KOPT-K1 (cell line): Measurements from ENCODE around the gene HMGN4.
"Not testable (repeated sequence)": the region's sequence is repeated elsewhere in the genome, so short reads cannot be mapped to it uniquely, and the experiment has no call there.

Experiments
- H3K27ac ChIP-seq: fragments of 200-600 bp; sonication (generic); 2 replicates; pipeline ENCODE4 v1.5.1; 2016; ENCODE audit warnings: antibody characterized with exemption, mild to moderate bottlenecking, low read depth, low read length; ENCODE audit not compliant: poor library complexity, severe bottlenecking
- H3K36me3 ChIP-seq: fragments of 200-600 bp; sonication (generic); 2 replicates; pipeline ENCODE4 v1.5.1; 2017; ENCODE audit warnings: antibody characterized with exemption, mild to moderate bottlenecking, low read length, moderate library complexity; ENCODE audit not compliant: insufficient read depth
- H3K9me3 ChIP-seq: fragments of 200-600 bp; sonication (generic); 2 replicates; pipeline ENCODE4 v1.5.1; 2017; ENCODE audit warnings: antibody characterized with exemption, low read length, mild to moderate bottlenecking; ENCODE audit not compliant: insufficient read depth, poor library complexity, severe bottlenecking

The HMGN4 gene

GRCh38 chr6:26537846-26538571 lies at the start of gene HMGN4:
TSS of gene HMGN4 (plus strand) at chr6:26538366. CDS start at chr6:26545207, 6,841 bp downstream.
- Histone ChIP-seq H3K36me3 (peaks cover 26% of the 10 kb centered on the region), H3K27ac (peak within 1 kb of the TSS; percentile 82), H3K9me3 (no peaks in the 10 kb centered on the region)

- Histone ChIP-seq H3K36me3 (no peaks in the 10 kb centered on the region), H3K9me3 (peaks cover 10% of the 10 kb centered on the region), H3K27ac (no peak overlapping the region)
Measured at GRCh38 chr6:26489996-26490964, 47.9 kb upstream of the HMGN4 start.

- Histone ChIP-seq H3K27ac (no peak overlapping the region), H3K36me3 (no peaks in the 10 kb centered on the region), H3K9me3 (peaks cover 10% of the 10 kb centered on the region)
Measured at GRCh38 chr6:26491604-26492003, 46.6 kb upstream of the HMGN4 start.

- Histone ChIP-seq H3K9me3 (no peaks in the 10 kb centered on the region), H3K36me3 (no peaks in the 10 kb centered on the region), H3K27ac (no peak overlapping the region)
Measured at GRCh38 chr6:26493258-26493657, 44.9 kb upstream of the HMGN4 start.

- Histone ChIP-seq H3K27ac (no peak overlapping the region), H3K9me3 (no peaks in the 10 kb centered on the region), H3K36me3 (no peaks in the 10 kb centered on the region)
Measured at GRCh38 chr6:26494117-26494516, 44.0 kb upstream of the HMGN4 start.

- no peaks in the 10 kb centered on the region for H3K36me3 ChIP-seq
- H3K27ac ChIP-seq = no peak overlapping the region
- no peaks in the 10 kb centered on the region for H3K9me3 ChIP-seq
Measured at GRCh38 chr6:26495281-26495680, 42.9 kb upstream of the HMGN4 start.

- no peaks in the 10 kb centered on the region for H3K36me3 ChIP-seq
- no peaks in the 10 kb centered on the region for H3K9me3 ChIP-seq
- no peak overlapping the region for H3K27ac ChIP-seq
Measured at GRCh38 chr6:26497610-26498009, 40.6 kb upstream of the HMGN4 start.

GRCh38 chr6:26500102-26500501 lies 38.1 kb upstream of the HMGN4 start, which contains the start of gene BTN1A1:
TSS of gene BTN1A1 (plus strand) at chr6:26500303. CDS start at chr6:26501287, 984 bp downstream.
- no peaks in the 10 kb centered on the region for H3K36me3 ChIP-seq
- H3K27ac ChIP-seq = no peak within 1 kb of the TSS

GRCh38 chr6:26501482-26501986 lies 36.6 kb upstream of the HMGN4 start:
- Histone ChIP-seq H3K36me3 (no peaks in the 10 kb centered on the region), H3K9me3 (no peaks in the 10 kb centered on the region), H3K27ac (no peak overlapping the region)

More at GRCh38 chr6:26500102-26500501, 38.1 kb upstream of the HMGN4 start, which contains the start of gene BTN1A1:
- no peaks in the 10 kb centered on the region for H3K9me3 ChIP-seq

GRCh38 chr6:26502165-26502564 lies 36.0 kb upstream of the HMGN4 start:
- no peaks in the 10 kb centered on the region for H3K9me3 ChIP-seq
- H3K27ac ChIP-seq = no peak overlapping the region
- H3K36me3 ChIP-seq = no peaks in the 10 kb centered on the region

GRCh38 chr6:26502626-26503025 lies 35.5 kb upstream of the HMGN4 start:
- H3K27ac ChIP-seq = no peak overlapping the region
- H3K9me3 ChIP-seq = no peaks in the 10 kb centered on the region

GRCh38 chr6:26507658-26508057 lies 30.5 kb upstream of the HMGN4 start:
- H3K9me3 ChIP-seq = no peaks in the 10 kb centered on the region
- no peak overlapping the region for H3K27ac ChIP-seq
- no peaks in the 10 kb centered on the region for H3K36me3 ChIP-seq

More at GRCh38 chr6:26502626-26503025, 35.5 kb upstream of the HMGN4 start:
- no peaks in the 10 kb centered on the region for H3K36me3 ChIP-seq

- H3K36me3 ChIP-seq, H3K9me3 ChIP-seq, H3K27ac ChIP-seq: not testable (repeated sequence)
Measured at GRCh38 chr6:26511033-26511432, 27.1 kb upstream of the HMGN4 start.

- no peaks in the 10 kb centered on the region for H3K9me3 ChIP-seq
- no peaks in the 10 kb centered on the region for H3K36me3 ChIP-seq
- H3K27ac ChIP-seq = no peak overlapping the region
Measured at GRCh38 chr6:26514984-26515383, 23.2 kb upstream of the HMGN4 start.
